HG03354 (cell line): Measurements from ENCODE around the gene EPS8.

Experiments
- ATAC-seq: cut with Tn5 transposase; IDR thresholded peaks from one replicate; pipeline ENCODE4 v1.9.1; 2021; ENCODE audit warnings: mild to moderate bottlenecking; ENCODE audit not compliant: unreplicated experiment, poor library complexity, severe bottlenecking

Gene EPS8

DNA sequence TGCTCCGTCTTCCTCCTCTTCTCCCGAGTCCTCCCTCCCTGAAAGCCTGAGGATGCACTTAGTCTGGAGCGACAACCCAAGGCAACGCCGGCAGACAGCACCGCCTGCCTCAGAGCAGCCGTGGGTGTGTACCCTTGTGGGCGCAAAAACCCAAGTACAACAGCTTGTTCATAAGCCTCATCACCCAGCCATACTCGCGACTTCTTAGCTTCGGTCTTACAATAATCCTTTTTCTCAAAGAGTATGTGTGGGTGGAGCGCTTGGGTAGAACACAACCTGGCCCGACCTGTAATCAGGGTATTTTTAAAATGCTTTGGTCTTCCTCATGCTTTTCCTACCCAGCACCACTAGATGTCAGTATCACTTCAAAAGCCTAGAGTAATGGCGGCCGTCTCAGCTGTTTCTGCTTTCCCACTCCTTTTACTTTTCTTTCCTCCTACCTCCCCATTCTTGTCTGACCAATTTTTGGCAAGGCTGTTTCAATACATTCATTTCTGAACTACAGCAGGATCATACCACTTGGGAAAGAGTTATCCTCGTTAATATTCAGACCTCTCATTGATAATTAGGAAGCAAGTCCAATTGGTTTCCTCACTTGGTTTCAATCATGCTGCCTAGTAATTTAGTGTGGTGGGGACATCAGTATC lies 198.9 kb downstream of the EPS8 start:
- peak; percentile 97 for ATAC-seq

DNA sequence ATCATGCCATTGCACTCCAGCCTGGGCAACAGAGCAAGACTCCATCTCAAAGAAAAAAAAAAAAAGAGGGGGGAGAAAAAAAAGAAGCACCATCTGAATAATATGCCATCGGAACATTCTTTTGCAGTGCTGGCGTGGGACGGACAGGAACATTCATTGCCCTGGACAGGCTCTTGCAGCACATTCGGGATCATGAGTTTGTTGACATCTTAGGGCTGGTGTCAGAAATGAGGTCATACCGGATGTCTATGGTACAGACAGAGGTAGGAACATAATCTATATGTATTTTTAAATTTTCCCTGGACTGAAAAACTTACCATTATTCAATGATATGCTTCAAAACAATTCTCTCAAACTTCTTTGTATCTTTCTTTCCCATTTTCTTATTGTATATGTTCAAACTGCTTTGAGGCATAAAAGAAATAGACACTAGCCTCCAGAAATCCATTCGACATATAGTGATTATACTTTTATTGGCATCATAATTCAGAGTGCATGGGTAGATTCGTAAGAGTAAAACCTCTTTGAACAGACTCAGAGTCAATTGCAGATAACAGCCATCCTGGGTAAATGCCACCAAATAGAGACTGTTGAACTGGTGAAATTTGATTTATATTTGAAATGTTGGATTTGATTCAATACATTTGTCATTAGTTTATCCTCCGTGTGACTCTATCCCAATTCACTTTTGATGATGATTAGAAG lies 199.7 kb downstream of the EPS8 start:
- ATAC-seq = no peak

DNA sequence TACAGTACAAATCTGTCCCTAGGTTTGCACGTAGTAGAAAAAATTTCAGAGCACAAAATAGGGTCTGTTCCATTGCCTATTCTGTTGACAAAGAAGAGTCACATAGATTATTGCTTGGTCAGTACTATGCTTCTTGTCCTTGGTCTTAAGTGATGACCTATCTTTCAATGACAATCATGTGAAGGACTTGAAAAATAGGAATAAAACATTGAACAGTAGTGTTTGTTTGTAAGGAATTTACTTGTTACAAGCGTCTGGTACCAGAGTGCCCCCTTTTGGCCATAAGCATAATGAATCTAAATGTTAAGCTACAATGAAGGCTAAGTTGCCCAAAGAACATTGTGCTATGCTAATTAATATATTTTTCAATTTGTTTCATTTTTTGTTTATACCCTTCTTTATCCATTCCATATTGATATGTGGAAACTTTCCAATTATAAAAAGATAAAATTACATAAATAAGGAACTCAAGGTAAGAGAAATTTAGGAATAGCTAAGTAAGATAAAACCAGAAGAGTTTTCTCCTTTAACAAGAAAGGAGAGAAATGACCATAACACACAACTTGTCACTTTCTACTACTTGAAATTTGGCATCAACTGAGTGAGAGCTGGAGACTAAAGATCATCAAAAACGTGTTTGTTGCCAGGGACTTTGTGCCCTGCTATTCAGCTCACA lies 204.7 kb downstream of the EPS8 start:
- peak; percentile 67 for ATAC-seq

DNA sequence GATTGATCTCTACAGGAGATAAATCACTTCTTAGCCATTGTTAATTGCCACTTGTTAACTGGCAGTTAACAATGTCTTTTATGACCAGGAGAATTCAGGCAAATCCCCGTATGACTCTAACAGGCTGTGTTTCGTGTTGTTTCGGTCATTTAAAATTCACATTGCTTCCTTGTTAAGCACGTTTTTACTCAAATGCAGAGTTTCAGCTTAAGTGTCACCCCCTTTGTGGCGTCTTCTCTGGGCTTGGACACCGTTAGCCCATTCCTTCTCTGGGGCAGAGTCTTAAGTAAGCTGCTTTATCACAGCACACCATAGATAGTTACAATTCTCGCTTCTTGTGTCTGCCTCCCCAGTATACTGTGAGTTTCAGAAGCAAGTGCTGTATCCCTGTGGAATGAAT lies 205.4 kb downstream of the EPS8 start:
- ATAC-seq = no peak

DNA sequence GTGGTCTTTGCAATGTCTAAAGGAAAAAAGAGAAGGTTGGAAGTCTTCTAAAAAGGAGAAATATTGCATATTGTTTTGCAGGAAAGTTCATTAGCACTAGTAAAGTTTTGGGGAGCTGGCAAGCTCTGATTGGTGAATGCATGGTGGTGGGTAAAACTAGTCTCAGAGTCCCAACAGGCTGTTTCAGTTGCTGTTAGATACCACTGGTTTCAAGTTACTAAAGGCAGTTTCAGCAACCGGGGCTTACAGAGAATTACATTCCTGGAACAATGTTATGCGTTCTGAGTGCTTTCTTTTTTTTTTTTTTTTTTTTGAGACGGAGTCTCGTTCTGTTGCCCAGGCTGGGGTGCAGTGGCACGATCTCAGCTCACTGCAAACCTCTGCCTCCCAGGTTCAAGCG lies 208.2 kb downstream of the EPS8 start:
- no peak for ATAC-seq

DNA sequence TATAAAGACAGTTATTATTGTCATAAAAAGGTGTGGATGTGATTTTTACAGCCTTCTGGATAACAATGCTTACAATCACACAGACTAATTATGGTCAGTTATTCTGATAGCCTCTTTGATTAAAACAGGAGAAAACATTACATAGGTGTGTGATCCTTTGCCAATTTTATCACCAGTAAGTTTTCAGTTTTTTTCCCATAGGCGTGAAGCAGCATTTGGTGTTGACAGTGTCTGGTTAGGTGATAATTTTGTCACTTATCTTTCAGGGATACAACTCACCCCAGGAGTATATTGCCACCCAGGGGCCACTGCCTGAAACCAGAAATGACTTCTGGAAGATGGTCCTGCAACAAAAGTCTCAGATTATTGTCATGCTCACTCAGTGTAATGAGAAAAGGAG lies 208.8 kb downstream of the EPS8 start:
- no peak for ATAC-seq

DNA sequence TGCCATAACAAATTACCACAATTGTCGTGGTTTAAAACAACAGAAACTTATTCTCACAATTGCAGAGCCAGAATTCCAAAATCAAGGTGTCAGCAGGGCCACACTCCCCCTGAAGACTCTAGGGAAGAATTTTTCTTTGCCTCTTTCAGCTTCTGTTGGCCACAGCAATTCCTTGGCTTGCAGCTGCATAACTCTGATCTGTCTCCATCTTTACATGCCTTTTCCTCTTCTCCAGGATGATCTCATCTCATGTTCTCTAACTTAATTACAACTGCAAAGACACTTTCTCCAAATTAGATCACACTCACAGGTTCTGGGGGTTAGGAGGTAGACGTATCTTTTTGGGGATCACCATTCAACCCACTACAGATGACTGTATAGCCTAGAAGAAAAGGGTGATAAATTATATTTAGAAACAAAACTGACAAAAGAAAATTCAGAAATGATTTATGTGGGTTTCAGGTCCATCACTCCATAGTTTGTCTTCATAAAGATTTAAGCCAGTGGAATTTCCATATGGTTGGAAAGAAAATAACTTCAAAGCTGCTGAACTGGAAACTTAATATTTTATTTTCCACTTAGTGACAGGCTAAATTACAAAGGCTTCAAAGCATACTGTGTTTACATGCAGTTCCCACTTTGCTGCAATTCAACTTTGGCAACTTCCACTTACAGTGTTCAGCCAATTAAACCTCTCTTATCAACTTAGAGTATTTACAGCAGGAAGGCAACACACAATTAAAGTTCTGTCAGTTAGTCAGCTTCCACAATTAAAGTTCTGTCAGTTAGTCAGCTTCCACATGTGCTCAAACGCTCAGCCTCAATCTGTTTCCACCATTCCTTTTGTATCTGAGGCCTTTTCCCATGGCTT lies 213.3 kb downstream of the EPS8 start:
- no peak for ATAC-seq

DNA sequence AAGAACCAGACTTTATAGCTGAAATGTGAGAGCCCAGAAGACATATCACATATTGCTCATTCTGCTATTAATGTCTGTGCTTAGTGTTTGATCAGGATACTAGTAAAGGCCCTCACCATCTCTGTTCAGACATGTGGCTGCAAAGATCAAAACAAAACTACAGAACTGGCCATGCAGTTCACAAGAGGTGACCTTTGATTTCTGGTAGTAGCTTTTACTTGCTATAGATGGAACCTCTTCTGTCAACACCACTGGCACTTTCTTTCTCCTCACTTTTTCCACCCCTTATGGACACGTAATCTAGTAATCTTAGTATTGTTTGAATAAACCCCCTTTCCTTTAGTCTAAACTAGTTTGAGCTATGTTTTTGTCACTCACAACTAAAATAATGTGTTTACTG lies 214.8 kb downstream of the EPS8 start:
- ATAC-seq = no peak
